Right lobe of liver (tissue), 6 donors: ENCODE results near the gene CLDN7. TPM values are rescaled to one million over a fixed set of nuclear protein-coding genes. Genes with fewer than 3 reads are reported as not detected.

Source experiments
- ATAC-seq, 4 donors: fragments of 200-7000 bp; cut with Tn5 transposase; one replicate each; pipeline ENCODE4 v1.9.1; 2020; ENCODE audit warnings: mild to moderate bottlenecking in 4 of 4, moderate library complexity in 4 of 4
- DNase-seq, 3 donors: peaks; one replicate each; pipeline ENCODE4 v3.0.0-alpha.2; 2020
- H3K27ac ChIP-seq, 3 donors: fragments of 200-600 bp; one replicate each; pipeline ENCODE4 v1.8.0; 2022
- H3K27me3 ChIP-seq, 2 donors: fragments of 200-600 bp; one replicate each; pipeline ENCODE4 v1.8.0; 2022
- H3K36me3 ChIP-seq, 4 donors: fragments of 200-600 bp; sonication (generic) in 1 of 4; one replicate each; pipeline versions ENCODE4 v1.5.1 to v1.8.0; 2017 to 2022; ENCODE audit warnings: control low read depth in 1 of 4
- H3K4me1 ChIP-seq, 4 donors: fragments of 200-600 bp; sonication (generic) in 1 of 4; one replicate each; pipeline versions ENCODE4 v1.5.1 to v1.8.0; 2017 to 2022; ENCODE audit warnings: control low read depth in 1 of 4
- H3K4me3 ChIP-seq, 3 donors: fragments of 200-600 bp; one replicate each; pipeline ENCODE4 v1.8.0; 2022
- H3K9me3 ChIP-seq, 4 donors: fragments of 200-600 bp; sonication (generic) in 1 of 4; one replicate each; pipeline versions ENCODE4 v1.5.1 to v1.8.0; 2017 to 2022; ENCODE audit warnings: control low read depth in 1 of 4
- POLR2A ChIP-seq: fragments of 450-650 bp; IDR thresholded peaks from one replicate; pipeline ENCODE4 v1.6.1; 2017; ENCODE audit warnings: antibody characterized with exemption, mild to moderate bottlenecking
- WGBS: methylation state at CpG from one replicate; pipeline ENCODE4 v1.1.6; 2018; ENCODE audit warnings: low coverage, low lambda C conversion rate; ENCODE audit not compliant: insufficient coverage; ENCODE audit errors: missing lambda C conversion rate; 5-methylcytosine and 5-hydroxymethylcytosine counted together
- intact Hi-C, 2 donors: fragments of 100-400 bp; cut with DNase I; formaldehyde crosslinking; loops; one replicate each; pipeline versions ENCODE4 v1.11.2 to v1.14.1; 2022
- total RNA-seq, 6 experiments: library from RNA; depleted of rRNA in 2 of 6; stranded (reverse); fragments of >200 nt in 2 of 6; fragmentation: NEBNext Ultra II Directional in 3 of 6; extraction: Animal tissue kit (Norgen Biotek cat#: 25700) in 3 of 6; gene quantifications; one replicate each; pipeline versions ENCODE4 v1.1.0 to v1.2.4, GENCODE V29; 2016 to 2023
- TF ChIP-seq, protein P1 (sequence below), 4 donors: fragments of 200-600 bp in 3 of 4; fragments of 450-650 bp in 1 of 4; IDR thresholded peaks; one replicate each; pipeline versions ENCODE4 v1.5.1 to v1.8.0; 2016 to 2022; ENCODE audit warnings: antibody characterized with exemption in 4 of 4, mild to moderate bottlenecking in 2 of 4
- donor health status: DM: no; HTN: yes; CAD: no.
- donor health status: DM: no; HTN: no; CAD: no.
- donor health status: DM: no; HTN: no; CAD: no.
- donor health status: DM: no; HTN: yes; CAD: no.
- donor health status: DM: no; HTN: yes; CAD: no.

Gene CLDN7
- total RNA-seq, 6 experiments from 2014 or later = 9.6 to 114 (median 23.3) TPM

GRCh38 chr17:7225711-7226331 is 36.5 kb downstream of the CLDN7 start:
- DNase-seq (no peak), ATAC-seq (peak in 1 of 4 donors; percentile 1)
- peak; percentile 5 for TF ChIP-seq POLR2A
- TF ChIP-seq, protein P1, sequence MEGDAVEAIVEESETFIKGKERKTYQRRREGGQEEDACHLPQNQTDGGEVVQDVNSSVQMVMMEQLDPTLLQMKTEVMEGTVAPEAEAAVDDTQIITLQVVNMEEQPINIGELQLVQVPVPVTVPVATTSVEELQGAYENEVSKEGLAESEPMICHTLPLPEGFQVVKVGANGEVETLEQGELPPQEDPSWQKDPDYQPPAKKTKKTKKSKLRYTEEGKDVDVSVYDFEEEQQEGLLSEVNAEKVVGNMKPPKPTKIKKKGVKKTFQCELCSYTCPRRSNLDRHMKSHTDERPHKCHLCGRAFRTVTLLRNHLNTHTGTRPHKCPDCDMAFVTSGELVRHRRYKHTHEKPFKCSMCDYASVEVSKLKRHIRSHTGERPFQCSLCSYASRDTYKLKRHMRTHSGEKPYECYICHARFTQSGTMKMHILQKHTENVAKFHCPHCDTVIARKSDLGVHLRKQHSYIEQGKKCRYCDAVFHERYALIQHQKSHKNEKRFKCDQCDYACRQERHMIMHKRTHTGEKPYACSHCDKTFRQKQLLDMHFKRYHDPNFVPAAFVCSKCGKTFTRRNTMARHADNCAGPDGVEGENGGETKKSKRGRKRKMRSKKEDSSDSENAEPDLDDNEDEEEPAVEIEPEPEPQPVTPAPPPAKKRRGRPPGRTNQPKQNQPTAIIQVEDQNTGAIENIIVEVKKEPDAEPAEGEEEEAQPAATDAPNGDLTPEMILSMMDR (IDR thresholded peaks at IDR 0.05) = no peak
- intact Hi-C loops = no loop called here
- Histone ChIP-seq H3K27me3 (no peaks in the 10 kb centered on the region), H3K36me3 (peaks cover 0 to 66% (median 38%) of the 10 kb centered on the region in 4 donors), H3K4me3 (no peak overlapping the region), H3K27ac (no peak overlapping the region), H3K9me3 (no peaks in the 10 kb centered on the region), H3K4me1 (peaks cover 0 to 36% (median 5%) of the 10 kb centered on the region in 4 donors)
- 40% methylated on average over 1 of the region's 21 CpGs for WGBS

DNA sequence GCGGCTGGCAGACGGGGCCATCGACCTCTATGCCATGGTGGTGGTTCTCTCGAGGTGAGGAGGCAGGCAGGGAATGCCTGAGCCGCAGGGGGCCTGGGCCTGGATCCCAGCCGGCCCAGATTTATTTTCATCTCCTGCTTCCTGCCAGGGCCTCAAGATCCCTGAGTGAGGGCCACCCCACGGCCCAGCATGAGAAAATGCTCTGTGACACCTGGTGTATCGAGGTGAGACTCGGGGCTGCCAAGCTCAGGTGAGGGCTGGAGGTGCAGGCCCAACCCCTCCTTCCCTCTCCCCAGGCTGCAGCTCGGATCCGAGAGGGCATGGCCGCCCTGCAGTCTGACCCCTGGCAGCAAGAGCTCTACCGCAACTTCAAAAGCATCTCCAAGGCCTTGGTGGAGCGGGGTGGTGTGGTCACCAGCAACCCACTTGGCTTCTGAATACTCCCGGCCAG is 37.6 kb downstream of the CLDN7 start:
- ATAC-seq (no peak), DNase-seq (no peak)
- WGBS = 90% methylated on average over 2 of the region's 15 CpGs
- no peak overlapping the region for H3K27ac ChIP-seq
- no peak overlapping the region for H3K4me3 ChIP-seq
- TF ChIP-seq POLR2A = no peak
- TF ChIP-seq, protein P1 (IDR thresholded peaks at IDR 0.05) = no peak
- peaks cover 0 to 40% (median 6%) of the 10 kb centered on the region in 4 donors for H3K4me1 ChIP-seq
- H3K9me3 ChIP-seq = no peaks in the 10 kb centered on the region
- H3K36me3 ChIP-seq = peaks cover 0 to 58% (median 36%) of the 10 kb centered on the region in 4 donors
- no peaks in the 10 kb centered on the region for H3K27me3 ChIP-seq
- intact Hi-C loops = no loop called here

DNA sequence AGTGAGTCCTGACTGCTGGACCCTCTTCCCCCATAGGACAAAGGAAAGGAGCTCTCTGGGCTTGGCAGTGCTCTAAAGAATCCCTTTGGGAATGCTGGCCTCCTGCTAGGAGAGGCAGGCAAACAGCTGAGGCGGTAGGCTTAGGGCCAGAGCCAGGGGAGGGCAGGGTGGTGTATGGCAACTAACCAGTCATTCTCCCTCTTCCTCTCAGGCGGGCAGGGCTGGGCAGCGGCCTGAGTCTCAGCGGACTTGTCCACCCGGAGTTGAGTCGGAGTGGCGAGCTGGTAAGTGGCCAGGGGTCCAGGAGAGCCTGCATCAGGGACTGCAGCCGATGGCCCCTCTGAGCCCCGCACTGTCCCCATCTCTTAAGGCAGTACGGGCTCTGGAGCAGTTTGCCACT is 38.2 kb downstream of the CLDN7 start:
- Histone ChIP-seq H3K4me3 (no peak overlapping the region), H3K4me1 (peaks cover 0 to 45% (median 8%) of the 10 kb centered on the region in 4 donors), H3K9me3 (no peaks in the 10 kb centered on the region), H3K36me3 (peaks cover 0 to 55% (median 32%) of the 10 kb centered on the region in 4 donors), H3K27me3 (no peaks in the 10 kb centered on the region), H3K27ac (no peak overlapping the region)
- intact Hi-C loops = no loop called here
- DNase-seq (no peak), ATAC-seq (no peak)
- WGBS = 60% methylated on average over 2 of the region's 10 CpGs
- TF ChIP-seq POLR2A = peak; percentile 24
- TF ChIP-seq, protein P1 (IDR thresholded peaks at IDR 0.05) = no peak

DNA sequence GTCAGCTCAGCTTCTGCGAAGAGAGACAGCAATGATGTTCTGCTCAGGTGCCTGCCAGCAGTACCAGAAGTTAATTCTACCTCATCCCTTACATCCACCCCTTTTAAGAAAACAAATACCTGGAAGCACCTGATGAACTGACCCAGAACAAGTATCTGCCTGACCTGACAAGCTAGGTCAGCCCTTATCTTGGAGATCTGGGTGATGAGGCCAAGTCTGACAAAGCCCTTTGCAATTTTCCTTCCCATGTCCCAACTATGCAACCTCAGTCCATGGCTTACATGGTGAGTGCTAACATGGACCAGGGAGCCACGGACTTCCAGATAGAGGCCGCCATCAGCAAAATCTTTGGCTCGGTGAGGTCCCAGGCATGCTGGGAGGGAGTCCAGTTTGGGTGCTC is 38.9 kb downstream of the CLDN7 start:
- DNase-seq (no peak), ATAC-seq (no peak)
- 43% methylated on average over 3 of the region's 4 CpGs for WGBS
- no peaks in the 10 kb centered on the region for H3K27me3 ChIP-seq
- H3K9me3 ChIP-seq = no peaks in the 10 kb centered on the region
- no peak overlapping the region for H3K27ac ChIP-seq
- H3K4me3 ChIP-seq = no peak overlapping the region
- no peak for TF ChIP-seq POLR2A
- TF ChIP-seq, protein P1 (IDR thresholded peaks at IDR 0.05) = no peak
- peaks cover 0 to 52% (median 30%) of the 10 kb centered on the region in 4 donors for H3K36me3 ChIP-seq
- H3K4me1 ChIP-seq = peaks cover 0 to 44% (median 10%) of the 10 kb centered on the region in 4 donors
- intact Hi-C loops = no loop called here
